Astrocyte of the cerebellum (primary cell): ENCODE measurements around the gene DPM2.

ENCODE experiments used
- DNase-seq: peaks from one replicate; pipeline ENCODE4 v3.0.0-alpha.2; 2011; ENCODE audit warnings: low read depth
- H3K4me3 ChIP-seq: 2 replicates; pipeline ENCODE4 v1.5.1; 2011; ENCODE audit warnings: mild to moderate bottlenecking, low read depth, low read length, moderate library complexity
- in situ Hi-C: cut with HindIII; loops from 2 replicates; pipeline ENCODE4 v1.10.0; 2017; ENCODE audit warnings: low sequenced_read_pairs
- TF ChIP-seq, protein P1 (sequence below): IDR thresholded peaks from 2 replicates; pipeline ENCODE4 v1.5.1; 2012; ENCODE audit warnings: low read length, low read depth, moderate library complexity, mild to moderate bottlenecking; ENCODE audit errors: missing control alignments

Gene DPM2

DNA sequence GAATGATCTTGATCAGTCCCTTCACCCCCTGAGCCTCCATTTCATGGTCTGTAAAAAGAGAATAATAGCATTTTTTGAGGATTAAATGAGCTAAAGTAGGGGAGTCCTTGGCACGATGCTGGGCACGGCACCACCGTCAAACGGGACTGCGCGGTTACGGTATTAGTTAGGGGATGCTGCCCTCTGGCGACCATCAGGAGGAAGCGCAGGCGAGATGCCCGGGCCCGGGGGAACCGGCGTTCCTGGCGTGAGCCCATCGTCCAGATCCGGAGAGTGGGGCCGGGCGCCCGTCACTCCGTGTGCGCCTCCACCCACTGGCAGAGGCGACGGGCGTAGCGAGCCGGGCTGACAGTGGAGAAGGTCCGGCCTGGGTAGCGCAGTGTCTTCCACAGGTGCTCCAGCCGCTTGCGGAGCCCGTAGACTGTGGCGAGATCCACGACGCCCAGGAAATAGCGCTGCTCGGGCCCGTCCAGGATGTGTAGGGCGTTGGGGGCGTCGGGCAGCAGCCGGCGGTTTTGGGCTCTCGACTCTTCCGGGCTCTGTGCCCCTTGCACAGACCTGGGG, 16.0 kb downstream of the DPM2 start:
- no peak for DNase-seq
- in situ Hi-C loops, result no loop called here
- TF ChIP-seq, protein P1, sequence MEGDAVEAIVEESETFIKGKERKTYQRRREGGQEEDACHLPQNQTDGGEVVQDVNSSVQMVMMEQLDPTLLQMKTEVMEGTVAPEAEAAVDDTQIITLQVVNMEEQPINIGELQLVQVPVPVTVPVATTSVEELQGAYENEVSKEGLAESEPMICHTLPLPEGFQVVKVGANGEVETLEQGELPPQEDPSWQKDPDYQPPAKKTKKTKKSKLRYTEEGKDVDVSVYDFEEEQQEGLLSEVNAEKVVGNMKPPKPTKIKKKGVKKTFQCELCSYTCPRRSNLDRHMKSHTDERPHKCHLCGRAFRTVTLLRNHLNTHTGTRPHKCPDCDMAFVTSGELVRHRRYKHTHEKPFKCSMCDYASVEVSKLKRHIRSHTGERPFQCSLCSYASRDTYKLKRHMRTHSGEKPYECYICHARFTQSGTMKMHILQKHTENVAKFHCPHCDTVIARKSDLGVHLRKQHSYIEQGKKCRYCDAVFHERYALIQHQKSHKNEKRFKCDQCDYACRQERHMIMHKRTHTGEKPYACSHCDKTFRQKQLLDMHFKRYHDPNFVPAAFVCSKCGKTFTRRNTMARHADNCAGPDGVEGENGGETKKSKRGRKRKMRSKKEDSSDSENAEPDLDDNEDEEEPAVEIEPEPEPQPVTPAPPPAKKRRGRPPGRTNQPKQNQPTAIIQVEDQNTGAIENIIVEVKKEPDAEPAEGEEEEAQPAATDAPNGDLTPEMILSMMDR, result peak; percentile 72
- H3K4me3 ChIP-seq, result no peak overlapping the region

DNA sequence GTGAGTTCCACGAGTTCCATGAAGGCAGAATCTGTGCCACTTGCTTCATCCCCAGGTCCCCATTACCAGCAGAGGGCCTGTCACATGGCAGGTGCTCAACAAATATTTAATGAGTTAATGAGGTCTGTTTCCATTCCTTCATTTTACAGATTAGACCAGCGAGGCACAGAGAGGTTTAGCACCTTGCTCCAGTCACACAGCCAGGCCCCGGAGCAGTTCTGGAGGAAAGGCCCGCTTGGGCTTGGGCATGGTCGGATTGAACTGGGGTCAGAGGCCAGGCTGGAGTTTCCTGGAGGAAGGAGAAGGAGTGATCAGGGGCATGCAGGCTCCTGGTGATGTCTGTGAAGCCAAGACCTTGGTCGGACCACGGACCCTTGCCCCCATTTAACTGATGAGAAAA, 16.9 kb downstream of the DPM2 start:
- in situ Hi-C loops, result no loop called here
- TF ChIP-seq, protein P1, result no peak
- no peak overlapping the region for H3K4me3 ChIP-seq
- no peak for DNase-seq

DNA sequence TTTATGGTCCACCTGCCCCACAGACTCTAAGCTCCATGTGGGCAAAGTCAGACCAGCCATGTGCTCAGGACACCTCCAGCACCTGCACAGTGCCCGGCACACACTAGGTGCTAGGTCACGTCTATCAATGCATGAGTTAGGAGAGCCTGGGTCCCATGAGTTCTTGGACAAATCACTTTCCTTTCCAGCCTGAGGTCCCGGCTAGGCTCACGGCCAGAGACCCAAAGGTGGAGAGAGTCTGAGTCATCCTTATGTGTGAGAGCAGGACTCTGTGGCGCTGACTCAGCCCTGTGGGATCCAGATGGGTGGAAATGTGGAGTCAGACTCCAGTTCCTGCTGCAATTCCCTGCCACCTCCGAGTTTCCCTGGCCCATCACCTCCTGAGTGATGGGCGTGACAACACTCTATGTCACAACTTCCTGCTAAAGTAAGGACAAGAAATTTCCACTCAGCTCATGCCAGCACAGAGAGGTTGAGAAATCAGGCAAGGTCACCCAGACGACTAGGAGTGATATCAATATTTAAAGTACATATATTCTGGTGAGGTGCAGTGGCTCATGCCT, 18.3 kb downstream of the DPM2 start:
- DNase-seq, result peak; percentile 94
- in situ Hi-C loops, result no loop called here
- TF ChIP-seq, protein P1, result no peak
- no peak overlapping the region for H3K4me3 ChIP-seq

DNA sequence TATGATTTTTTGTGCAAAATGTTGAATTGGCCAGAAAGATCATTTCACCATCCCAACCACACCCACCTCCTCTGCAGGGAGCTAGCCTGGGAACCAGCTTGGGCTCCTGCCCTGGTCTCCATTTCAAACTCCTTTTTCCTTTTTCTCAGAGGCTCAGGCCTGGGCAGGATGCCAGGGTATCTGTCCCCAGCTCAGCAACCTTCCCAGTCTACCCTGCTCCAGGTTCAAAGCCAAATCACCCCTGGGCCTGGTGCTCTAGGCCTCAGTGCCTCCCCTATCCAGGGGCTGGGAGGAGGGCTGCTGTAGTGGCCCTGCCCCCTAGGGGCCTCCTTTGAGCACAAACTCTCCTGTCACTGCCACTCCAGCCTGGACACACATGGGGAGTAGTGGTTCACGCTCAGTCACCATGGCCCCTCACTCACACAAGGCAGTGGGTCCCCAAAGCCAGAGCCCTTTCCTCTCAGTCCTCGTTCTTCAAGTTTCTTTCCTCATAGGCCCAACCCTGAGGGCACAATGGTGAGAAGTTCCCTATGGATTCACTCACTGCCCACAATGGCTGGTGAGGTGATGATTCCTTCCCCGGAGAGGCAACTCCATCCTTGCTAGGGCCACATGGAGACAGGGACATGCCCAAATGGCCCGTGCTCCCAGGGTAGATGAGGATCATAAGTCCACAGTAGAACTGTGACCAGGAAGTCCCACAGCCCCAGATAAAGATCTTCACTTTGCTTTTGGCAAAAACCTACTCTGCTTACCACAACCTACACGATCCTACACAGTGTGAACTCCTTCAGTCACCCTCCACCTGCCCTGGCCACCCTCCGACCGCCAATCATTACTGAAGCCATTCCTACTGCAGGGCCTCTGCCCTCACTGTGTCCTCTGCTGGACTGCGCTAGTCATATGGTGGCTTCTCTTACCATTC, 19.2 kb downstream of the DPM2 start:
- TF ChIP-seq, protein P1, result no peak
- no peak overlapping the region for H3K4me3 ChIP-seq
- in situ Hi-C loops, result no loop called here
- DNase-seq, result no peak

DNA sequence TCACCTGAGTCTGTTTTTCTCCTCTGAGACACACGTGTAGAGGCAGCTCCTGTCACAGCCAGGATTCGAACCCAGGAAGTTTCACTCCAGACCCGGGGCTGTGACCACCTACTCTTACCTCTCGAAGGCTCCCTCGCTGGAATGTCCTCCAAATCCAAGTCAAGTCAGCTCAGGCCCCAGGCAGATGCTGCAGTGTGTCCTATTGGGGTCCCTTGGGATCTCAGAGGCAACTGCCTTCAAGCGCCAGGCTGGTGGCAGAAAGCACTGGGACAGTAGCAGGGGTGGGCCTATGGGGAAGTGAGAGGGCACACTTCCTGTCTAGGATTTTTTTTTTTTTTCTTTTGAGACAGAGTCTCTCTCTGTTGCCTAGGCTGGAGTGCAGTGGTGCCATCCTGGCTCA, 20.1 kb downstream of the DPM2 start:
- in situ Hi-C loops, result no loop called here
- TF ChIP-seq, protein P1, result no peak
- DNase-seq, result no peak
- H3K4me3 ChIP-seq, result no peak overlapping the region

DNA sequence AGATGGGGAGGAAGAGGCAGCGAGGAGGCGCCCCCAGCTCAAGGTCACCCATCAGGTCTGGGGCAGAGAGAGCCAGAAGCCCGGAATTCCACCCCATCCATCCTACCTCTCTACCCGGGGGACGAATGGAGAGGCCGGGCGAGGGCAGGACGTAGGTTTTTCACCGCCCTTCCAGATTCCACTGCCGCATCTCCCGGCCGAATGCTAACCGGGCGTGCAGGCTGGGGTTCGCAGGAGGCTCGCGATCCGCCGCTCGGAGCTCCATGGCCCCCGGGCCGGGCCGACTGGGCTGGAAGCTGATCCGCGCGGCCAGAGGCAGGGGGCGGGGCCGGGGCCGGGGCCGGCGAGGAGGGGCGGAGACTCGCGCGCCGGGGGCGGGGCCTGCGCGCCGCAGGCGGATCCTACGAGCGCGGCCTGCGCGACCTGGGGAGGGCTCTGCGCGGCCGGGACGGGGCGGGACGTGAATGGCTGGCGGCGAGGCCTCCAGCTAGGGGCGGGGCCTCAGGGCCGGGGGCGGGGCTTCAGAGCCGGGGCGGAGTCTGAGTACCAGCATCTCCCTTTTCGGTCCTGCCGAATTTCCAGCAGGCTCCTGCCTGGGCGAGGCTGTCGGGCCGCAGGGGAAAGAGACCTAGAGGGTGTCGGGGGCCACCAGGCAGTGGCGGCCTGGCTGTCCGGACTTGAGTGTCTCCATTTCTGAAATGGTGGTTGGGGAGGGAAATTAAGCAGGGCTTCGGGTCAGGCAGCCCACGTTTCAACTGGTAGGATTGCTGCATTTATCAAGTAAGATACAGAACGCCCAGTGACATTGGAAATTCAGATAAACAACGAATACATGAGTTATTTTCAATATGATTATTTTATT, 20.7 kb downstream of the DPM2 start, which contains the start of gene ST6GALNAC4:
Gene ST6GALNAC4, minus strand, starts transcription at position 322 of the 862 bp plus-strand sequence. CDS start 622 bp downstream, outside the sequence.
- TF ChIP-seq, protein P1, result no peak
- H3K4me3 ChIP-seq, result peak within 1 kb of the TSS; percentile 50
- in situ Hi-C loops, result no loop called here
- peak; percentile 58 for DNase-seq
